HFF-Myc (cell line): Measurements from ENCODE around the gene CACHD1.

Experiments used
- DNase-seq: peaks from one replicate; pipeline ENCODE4 v3.0.0-alpha.2; 2011; ENCODE audit warnings: low read depth; ENCODE audit errors: extremely low read depth
- H3K4me3 ChIP-seq: replicated peaks from 2 replicates; pipeline ENCODE4 v1.5.1; 2011; ENCODE audit warnings: low read depth, mild to moderate bottlenecking, control low read depth, low read length
- CTCF ChIP-seq: IDR thresholded peaks from 2 replicates; pipeline ENCODE4 v1.5.1; 2012; ENCODE audit warnings: mild to moderate bottlenecking, low read depth, low read length, control low read depth; ENCODE audit errors: missing control alignments

CACHD1 gene

GRCh38 chr1:64584479-64584878 lies 114.5 kb downstream of the CACHD1 start:
- no peak for DNase-seq
- no peak overlapping the region for H3K4me3 ChIP-seq
- no peak for TF ChIP-seq CTCF

- DNase-seq, result no peak
- no peak for TF ChIP-seq CTCF
- H3K4me3 ChIP-seq, result no peak overlapping the region
Observed at GRCh38 chr1:64588876-64589275, 118.9 kb downstream of the CACHD1 start.

GRCh38 chr1:64590316-64590715 lies 120.4 kb downstream of the CACHD1 start:
- DNase-seq, result no peak
- no peak for TF ChIP-seq CTCF
- H3K4me3 ChIP-seq, result no peak overlapping the region

GRCh38 chr1:64594446-64594845 lies 124.5 kb downstream of the CACHD1 start:
- H3K4me3 ChIP-seq, result no peak overlapping the region
- DNase-seq, result no peak
- no peak for TF ChIP-seq CTCF

GRCh38 chr1:64595871-64596515 lies 126.1 kb downstream of the CACHD1 start:
- no peak for DNase-seq
- no peak for TF ChIP-seq CTCF

GRCh38 chr1:64597113-64597512 lies 127.2 kb downstream of the CACHD1 start:
- no peak for DNase-seq
- TF ChIP-seq CTCF, result no peak
- H3K4me3 ChIP-seq, result no peak overlapping the region

More at GRCh38 chr1:64595871-64596515, 126.1 kb downstream of the CACHD1 start:
- H3K4me3 ChIP-seq, result no peak overlapping the region

GRCh38 chr1:64598100-64598571 lies 128.2 kb downstream of the CACHD1 start:
- peak; percentile 10 for DNase-seq

More at GRCh38 chr1:64598100-64598571, 128.2 kb downstream of the CACHD1 start:
- TF ChIP-seq CTCF, result no peak
- no peak overlapping the region for H3K4me3 ChIP-seq
